HUES6 (cell line): ENCODE measurements around the gene PTMS.

Experiments used
- H3K27ac ChIP-seq: 2 replicates; pipeline ENCODE4 v1.7.0; 2013; ENCODE audit warnings: low read depth, mild to moderate bottlenecking, low read length, inconsistent platforms
- H3K27me3 ChIP-seq: 2 replicates; pipeline ENCODE4 v1.6.1; 2013; ENCODE audit warnings: low read length; ENCODE audit not compliant: control insufficient read depth, insufficient read depth
- H3K36me3 ChIP-seq: 2 replicates; pipeline ENCODE4 v1.6.1; 2013; ENCODE audit warnings: low read length; ENCODE audit not compliant: control insufficient read depth, insufficient read depth
- H3K4me1 ChIP-seq: 2 replicates; pipeline ENCODE4 v1.6.1; 2013; ENCODE audit warnings: low read length; ENCODE audit not compliant: control insufficient read depth, insufficient read depth
- H3K4me3 ChIP-seq: 2 replicates; pipeline ENCODE4 v1.5.1; 2013; ENCODE audit warnings: low read depth, low read length
- H3K9ac ChIP-seq: one replicate; pipeline ENCODE4 v1.6.1; 2013; ENCODE audit warnings: mild to moderate bottlenecking, low read length
- H3K9me3 ChIP-seq: 2 replicates; pipeline ENCODE4 v1.6.1; 2013; ENCODE audit warnings: low read depth, low read length; ENCODE audit not compliant: control insufficient read depth, insufficient read depth

Gene PTMS

GRCh38 chr12:6782119-6782518, 16.0 kb downstream of the PTMS start:
- Histone ChIP-seq H3K27ac (no peak overlapping the region), H3K4me3 (no peak overlapping the region), H3K9ac (no peak overlapping the region)

DNA sequence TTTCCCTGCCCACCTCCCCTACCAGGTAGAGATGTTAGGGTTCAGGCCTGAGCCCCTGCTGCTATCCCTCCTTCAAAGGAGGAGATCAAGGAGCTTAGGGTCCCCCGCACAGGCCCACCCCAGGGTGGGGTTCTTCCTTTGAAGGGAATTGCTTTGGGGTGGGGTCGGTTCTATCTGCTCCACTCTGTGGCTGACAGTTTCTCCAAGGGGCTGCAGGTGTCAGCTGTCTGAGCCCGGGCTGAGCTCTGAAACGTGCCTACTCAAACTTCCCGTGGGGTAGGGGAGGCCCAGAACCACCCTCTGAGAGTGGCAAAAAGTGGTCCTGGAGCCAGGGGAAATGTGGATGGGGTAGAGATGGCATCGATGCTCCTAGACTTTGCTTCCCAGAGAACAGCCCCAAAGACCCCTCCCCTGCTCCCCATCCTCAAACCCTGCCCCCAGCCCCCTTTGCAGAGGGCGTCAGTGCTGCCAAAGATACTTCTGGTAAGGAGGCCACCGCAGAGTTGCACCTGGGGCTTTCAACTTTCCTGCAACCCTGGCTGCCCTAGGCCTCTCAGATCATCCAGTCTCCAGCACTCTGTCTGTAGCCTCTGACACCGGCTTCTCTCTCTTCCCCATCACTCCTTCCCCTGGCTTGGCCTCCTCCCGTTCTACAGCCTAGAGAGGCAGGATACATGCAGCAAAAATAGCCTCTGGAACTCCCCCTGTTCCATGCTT, 16.8 kb downstream of the PTMS start:
- peaks cover 5% of the 10 kb centered on the region for H3K27me3 ChIP-seq
- no peak overlapping the region for H3K4me3 ChIP-seq
- H3K9ac ChIP-seq: no peak overlapping the region
- no peaks in the 10 kb centered on the region for H3K36me3 ChIP-seq
- H3K9me3 ChIP-seq: no peaks in the 10 kb centered on the region
- peaks cover 16% of the 10 kb centered on the region for H3K4me1 ChIP-seq
- H3K27ac ChIP-seq: no peak overlapping the region

More at GRCh38 chr12:6782119-6782518, 16.0 kb downstream of the PTMS start:
- Histone ChIP-seq H3K27me3 (peaks cover 14% of the 10 kb centered on the region), H3K9me3 (no peaks in the 10 kb centered on the region), H3K36me3 (no peaks in the 10 kb centered on the region), H3K4me1 (peaks cover 18% of the 10 kb centered on the region)

DNA sequence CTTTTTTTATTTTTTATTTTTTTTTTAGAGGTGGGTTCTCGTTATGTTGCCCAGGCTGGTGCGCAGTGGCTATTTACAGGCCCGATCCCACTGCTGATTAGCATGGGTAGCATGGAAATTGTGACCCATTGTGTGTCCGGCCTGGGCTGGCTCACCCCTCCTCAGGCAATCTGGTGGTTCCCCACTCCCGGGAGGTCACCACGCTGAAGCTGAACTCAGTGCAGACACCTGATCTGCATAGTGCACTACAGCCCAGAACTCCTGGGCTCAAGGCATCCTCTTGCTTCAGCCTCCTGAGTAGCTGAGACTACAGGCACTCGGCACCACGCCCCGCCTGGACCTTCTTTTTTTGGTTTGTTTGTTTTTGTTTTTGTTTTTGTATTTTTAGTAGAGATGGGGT, 17.7 kb downstream of the PTMS start:
- H3K36me3 ChIP-seq: no peaks in the 10 kb centered on the region
- no peak overlapping the region for H3K27ac ChIP-seq
- peaks cover 16% of the 10 kb centered on the region for H3K4me1 ChIP-seq
- H3K9me3 ChIP-seq: no peaks in the 10 kb centered on the region
- no peaks in the 10 kb centered on the region for H3K27me3 ChIP-seq
- no peak overlapping the region for H3K4me3 ChIP-seq
- H3K9ac ChIP-seq: no peak overlapping the region

- H3K4me3 ChIP-seq: no peak overlapping the region
- no peak overlapping the region for H3K27ac ChIP-seq
- H3K9me3 ChIP-seq: no peaks in the 10 kb centered on the region
- no peaks in the 10 kb centered on the region for H3K27me3 ChIP-seq
- peaks cover 16% of the 10 kb centered on the region for H3K4me1 ChIP-seq
- H3K9ac ChIP-seq: no peak overlapping the region
- no peaks in the 10 kb centered on the region for H3K36me3 ChIP-seq
These were observed 18.1 kb downstream of the PTMS start for GRCh38 chr12:6784296-6784695.

- no peak overlapping the region for H3K9ac ChIP-seq
- H3K4me1 ChIP-seq: peaks cover 20% of the 10 kb centered on the region
- H3K4me3 ChIP-seq: no peak overlapping the region
- no peaks in the 10 kb centered on the region for H3K27me3 ChIP-seq
- H3K9me3 ChIP-seq: no peaks in the 10 kb centered on the region
- H3K36me3 ChIP-seq: no peaks in the 10 kb centered on the region
- H3K27ac ChIP-seq: no peak overlapping the region
These were observed 18.6 kb downstream of the PTMS start for GRCh38 chr12:6784761-6785160.

GRCh38 chr12:6786416-6787094, 20.4 kb downstream of the PTMS start:
- Histone ChIP-seq H3K27me3 (no peaks in the 10 kb centered on the region), H3K9ac (no peak overlapping the region), H3K4me1 (peaks cover 21% of the 10 kb centered on the region), H3K27ac (no peak overlapping the region), H3K9me3 (no peaks in the 10 kb centered on the region), H3K4me3 (no peak overlapping the region), H3K36me3 (no peaks in the 10 kb centered on the region)

DNA sequence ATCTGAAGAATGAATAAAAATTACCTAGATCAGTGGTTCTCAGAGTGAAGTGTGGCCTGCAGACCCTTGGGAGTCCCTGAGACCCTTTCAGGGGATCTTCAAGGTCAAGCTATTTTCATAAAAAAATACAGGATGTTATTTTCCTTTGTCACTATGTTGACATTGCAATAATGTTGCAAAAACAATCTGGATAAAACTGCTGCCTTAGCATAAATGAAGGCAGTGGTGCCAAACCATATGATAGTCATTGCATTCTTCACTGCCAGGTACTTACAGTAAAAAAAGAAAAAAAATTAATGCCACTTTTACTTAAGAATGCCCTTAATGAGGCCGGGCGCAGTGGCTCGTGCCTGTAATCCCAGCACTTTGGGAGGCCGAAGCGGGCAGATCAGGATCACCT, 21.1 kb downstream of the PTMS start:
- no peaks in the 10 kb centered on the region for H3K36me3 ChIP-seq
- no peak overlapping the region for H3K4me3 ChIP-seq
- H3K27me3 ChIP-seq: no peaks in the 10 kb centered on the region
- no peak overlapping the region for H3K27ac ChIP-seq
- peaks cover 24% of the 10 kb centered on the region for H3K4me1 ChIP-seq
- no peak overlapping the region for H3K9ac ChIP-seq
- no peaks in the 10 kb centered on the region for H3K9me3 ChIP-seq

DNA sequence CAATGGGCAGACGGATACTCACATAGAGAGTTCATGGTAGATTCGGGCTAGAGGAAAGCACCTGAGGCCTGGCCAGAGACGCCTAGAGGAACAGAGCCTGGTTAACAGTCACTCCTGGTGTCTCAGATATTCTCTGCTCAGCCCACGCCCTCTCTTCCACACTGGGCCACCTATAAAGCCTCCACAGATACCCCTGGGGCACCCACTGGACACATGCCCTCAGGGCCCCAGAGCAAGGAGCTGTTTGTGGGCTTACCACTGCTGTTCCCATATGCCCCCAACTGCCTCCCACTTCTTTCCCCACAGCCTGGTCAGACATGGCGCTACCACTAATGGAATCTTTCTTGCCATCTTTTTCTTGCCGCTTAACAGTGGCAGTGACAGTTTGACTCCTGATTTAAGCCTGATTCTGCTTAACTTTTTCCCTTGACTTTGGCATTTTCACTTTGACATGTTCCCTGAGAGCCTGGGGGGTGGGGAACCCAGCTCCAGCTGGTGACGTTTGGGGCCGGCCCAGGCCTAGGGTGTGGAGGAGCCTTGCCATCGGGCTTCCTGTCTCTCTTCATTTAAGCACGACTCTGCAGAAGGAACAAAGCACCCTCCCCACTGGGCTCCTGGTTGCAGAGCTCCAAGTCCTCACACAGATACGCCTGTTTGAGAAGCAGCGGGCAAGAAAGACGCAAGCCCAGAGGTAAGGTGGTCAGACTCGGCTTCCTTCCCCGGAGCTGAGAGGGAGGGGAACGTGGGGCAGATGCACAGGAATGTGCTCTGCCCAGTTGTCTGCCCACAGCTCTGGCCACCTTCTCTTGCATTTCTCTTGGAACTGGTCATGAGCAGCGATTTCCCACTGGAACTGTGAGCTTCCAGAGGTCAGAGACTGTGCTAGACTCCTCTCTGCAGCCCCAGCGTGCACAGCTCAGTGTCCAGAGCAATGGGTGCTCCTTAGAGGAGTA, 23.1 kb downstream of the PTMS start, which contains the start of gene CD4:
TSS of gene CD4 (plus strand) at position 557 of the 953 bp plus-strand sequence. CDS start 10,611 bp downstream, outside the sequence.
- Histone ChIP-seq H3K4me1 (peaks cover 30% of the 10 kb centered on the region), H3K36me3 (no peaks in the 10 kb centered on the region), H3K9me3 (no peaks in the 10 kb centered on the region), H3K27ac (no peak within 1 kb of the TSS), H3K27me3 (no peaks in the 10 kb centered on the region), H3K4me3 (no peak within 1 kb of the TSS), H3K9ac (peak within 1 kb of the TSS; percentile 16)

GRCh38 chr12:6790496-6791150, 24.5 kb downstream of the PTMS start:
- H3K4me1 ChIP-seq: peaks cover 30% of the 10 kb centered on the region
- H3K9me3 ChIP-seq: no peaks in the 10 kb centered on the region
- H3K4me3 ChIP-seq: no peak overlapping the region

GRCh38 chr12:6791931-6792520, 25.9 kb downstream of the PTMS start:
- H3K36me3 ChIP-seq: no peaks in the 10 kb centered on the region
- no peak overlapping the region for H3K9ac ChIP-seq
- H3K27ac ChIP-seq: no peak overlapping the region
- no peak overlapping the region for H3K4me3 ChIP-seq
- peaks cover 26% of the 10 kb centered on the region for H3K4me1 ChIP-seq
- H3K9me3 ChIP-seq: no peaks in the 10 kb centered on the region
- no peaks in the 10 kb centered on the region for H3K27me3 ChIP-seq

More at GRCh38 chr12:6790496-6791150, 24.5 kb downstream of the PTMS start:
- Histone ChIP-seq H3K9ac (no peak overlapping the region), H3K27ac (no peak overlapping the region), H3K27me3 (no peaks in the 10 kb centered on the region), H3K36me3 (no peaks in the 10 kb centered on the region)
